Measurements from ENCODE around the gene MTCH2. TPM values are rescaled to one million over a fixed set of nuclear protein-coding genes. Genes with fewer than 3 reads are reported as not detected.

Gene MTCH2
- polyA plus RNA-seq, 1 donor from 2014 or later: 123 TPM

DNA sequence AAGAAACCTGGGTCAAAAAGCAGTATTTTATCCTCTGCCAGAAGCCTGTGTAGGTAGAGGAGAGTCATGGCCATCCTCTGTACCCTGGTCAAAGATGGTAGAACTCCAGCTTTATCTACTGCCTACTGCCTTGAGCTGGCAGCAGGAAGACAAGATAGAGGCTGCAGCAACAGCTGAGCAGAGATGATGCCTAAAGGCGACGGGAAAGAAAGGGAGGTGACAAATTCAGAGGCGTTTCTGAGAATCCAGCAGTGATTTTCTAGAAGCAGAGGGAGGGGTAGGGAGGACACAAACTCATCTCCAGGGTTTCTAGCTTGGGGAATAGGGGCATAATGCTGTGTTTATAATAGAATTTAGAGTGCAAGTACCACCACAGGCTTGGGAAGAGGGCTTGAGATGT lies 32.7 kb downstream of the MTCH2 start:
- H3K27ac ChIP-seq (ENCODE audit: low read length): no peak overlapping the region
- no peaks in the 10 kb centered on the region for H3K9me2 ChIP-seq (ENCODE audit: insufficient read depth, low read length)
- H3K9ac ChIP-seq (ENCODE audit: low read length): no peak overlapping the region

DNA sequence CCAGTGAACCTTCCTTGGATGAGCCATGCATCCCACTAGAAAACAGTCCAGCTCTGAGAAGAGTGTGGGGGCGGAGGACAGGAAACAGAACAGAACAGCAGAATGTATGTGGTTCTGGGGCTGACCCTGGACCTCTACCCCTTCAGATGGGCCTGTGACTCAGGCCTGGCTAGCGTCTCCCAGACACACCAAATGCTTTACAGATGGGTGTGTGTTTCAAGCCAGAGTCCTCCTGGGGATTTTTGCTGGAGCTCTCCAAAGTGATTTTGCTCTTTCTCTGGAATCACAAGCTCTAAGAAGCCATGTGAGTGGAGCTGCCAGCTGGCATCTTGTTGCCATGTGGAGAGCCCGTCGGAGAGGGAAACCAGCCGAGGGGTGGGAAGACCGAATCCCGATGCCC lies 35.0 kb downstream of the MTCH2 start:
- Histone ChIP-seq H3K79me2 (replicated peaks; ENCODE audit: insufficient read depth, low read length) (no peaks in the 10 kb centered on the region), H4K20me1 (ENCODE audit: insufficient read depth) (no peaks in the 10 kb centered on the region), H3K27me3 (ENCODE audit: insufficient read depth, low read depth, low read length) (no peaks in the 10 kb centered on the region), H3K9me3 (ENCODE audit: low read length) (no peaks in the 10 kb centered on the region), H3K9me2 (ENCODE audit: insufficient read depth, low read length) (no peaks in the 10 kb centered on the region), H3K27ac (ENCODE audit: low read length) (no peak overlapping the region), H3K36me3 (ENCODE audit: insufficient read depth, low read length) (no peaks in the 10 kb centered on the region), H3K4me3 (ENCODE audit: low read length) (no peak overlapping the region), H3K4me2 (ENCODE audit: low read length) (no peak overlapping the region), H2AFZ (ENCODE audit: low read depth, low read length) (no peak overlapping the region), H3K9ac (ENCODE audit: low read length) (no peak overlapping the region), H3F3A (ENCODE audit: insufficient read depth, low read length, poor library complexity, severe bottlenecking) (no peaks in the 10 kb centered on the region)
- TF ChIP-seq EZH2 (IDR thresholded peaks at IDR 0.05; ENCODE audit: borderline replicate concordance, insufficient read depth, low read length, poor library complexity, severe bottlenecking) (no peak), REST (IDR thresholded peaks at IDR 0.05; ENCODE audit: borderline replicate concordance) (no peak), EP300 (conservative IDR thresholded peaks at IDR 0.05; ENCODE audit: poor library complexity, severe bottlenecking) (no peak), TAF1 (IDR thresholded peaks at IDR 0.05; ENCODE audit: low read depth) (no peak), RAD21 (conservative IDR thresholded peaks at IDR 0.05) (no peak), MXI1 (conservative IDR thresholded peaks at IDR 0.05; ENCODE audit: poor library complexity, severe bottlenecking) (no peak), SMC3 (conservative IDR thresholded peaks at IDR 0.05; ENCODE audit: poor library complexity) (no peak)

More for the DNA sequence above, 32.7 kb downstream of the MTCH2 start:
- Histone ChIP-seq H3K9me3 (ENCODE audit: low read length) (no peaks in the 10 kb centered on the region), H4K20me1 (ENCODE audit: insufficient read depth) (no peaks in the 10 kb centered on the region), H3K4me2 (ENCODE audit: low read length) (no peak overlapping the region), H3K79me2 (replicated peaks; ENCODE audit: insufficient read depth, low read length) (no peaks in the 10 kb centered on the region), H3K27me3 (ENCODE audit: insufficient read depth, low read depth, low read length) (no peaks in the 10 kb centered on the region), H2AFZ (ENCODE audit: low read depth, low read length) (no peak overlapping the region), H3K36me3 (ENCODE audit: insufficient read depth, low read length) (no peaks in the 10 kb centered on the region), H3F3A (ENCODE audit: insufficient read depth, low read length, poor library complexity, severe bottlenecking) (no peaks in the 10 kb centered on the region), H3K4me3 (ENCODE audit: low read length) (no peak overlapping the region)
- TF ChIP-seq CTCF (IDR thresholded peaks at IDR 0.05; ENCODE audit: poor library complexity, severe bottlenecking) (no peak), RAD21 (conservative IDR thresholded peaks at IDR 0.05) (no peak), TAF1 (IDR thresholded peaks at IDR 0.05; ENCODE audit: low read depth) (no peak), REST (IDR thresholded peaks at IDR 0.05; ENCODE audit: borderline replicate concordance) (no peak), EZH2 (IDR thresholded peaks at IDR 0.05; ENCODE audit: borderline replicate concordance, insufficient read depth, low read length, poor library complexity, severe bottlenecking) (no peak), EP300 (conservative IDR thresholded peaks at IDR 0.05; ENCODE audit: poor library complexity, severe bottlenecking) (no peak), MXI1 (conservative IDR thresholded peaks at IDR 0.05; ENCODE audit: poor library complexity, severe bottlenecking) (no peak)
